ENCODE measurements around the gene TPP1. TPM values are rescaled to one million over a fixed set of nuclear protein-coding genes. Genes with fewer than 3 reads are reported as not detected.

The TPP1 gene
- total RNA-seq, 1 experiment from 2014 or later: 36.1 TPM

DNA sequence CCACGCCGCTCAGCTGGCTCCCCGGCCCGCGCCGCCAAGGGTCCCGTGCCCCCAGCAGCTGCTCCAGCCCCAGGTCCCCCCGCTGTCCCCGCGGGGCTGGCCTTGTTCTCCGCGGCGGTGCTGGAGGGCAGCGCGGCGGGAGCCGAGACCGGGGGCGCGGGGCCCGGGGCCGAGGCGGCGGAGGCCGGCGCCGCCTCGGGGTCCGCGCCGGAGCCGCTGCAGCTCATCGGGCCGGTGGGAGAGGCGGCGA lies 7.3 kb downstream of the TPP1 start:
- DNase-seq (ENCODE audit: low read depth): no peak

DNA sequence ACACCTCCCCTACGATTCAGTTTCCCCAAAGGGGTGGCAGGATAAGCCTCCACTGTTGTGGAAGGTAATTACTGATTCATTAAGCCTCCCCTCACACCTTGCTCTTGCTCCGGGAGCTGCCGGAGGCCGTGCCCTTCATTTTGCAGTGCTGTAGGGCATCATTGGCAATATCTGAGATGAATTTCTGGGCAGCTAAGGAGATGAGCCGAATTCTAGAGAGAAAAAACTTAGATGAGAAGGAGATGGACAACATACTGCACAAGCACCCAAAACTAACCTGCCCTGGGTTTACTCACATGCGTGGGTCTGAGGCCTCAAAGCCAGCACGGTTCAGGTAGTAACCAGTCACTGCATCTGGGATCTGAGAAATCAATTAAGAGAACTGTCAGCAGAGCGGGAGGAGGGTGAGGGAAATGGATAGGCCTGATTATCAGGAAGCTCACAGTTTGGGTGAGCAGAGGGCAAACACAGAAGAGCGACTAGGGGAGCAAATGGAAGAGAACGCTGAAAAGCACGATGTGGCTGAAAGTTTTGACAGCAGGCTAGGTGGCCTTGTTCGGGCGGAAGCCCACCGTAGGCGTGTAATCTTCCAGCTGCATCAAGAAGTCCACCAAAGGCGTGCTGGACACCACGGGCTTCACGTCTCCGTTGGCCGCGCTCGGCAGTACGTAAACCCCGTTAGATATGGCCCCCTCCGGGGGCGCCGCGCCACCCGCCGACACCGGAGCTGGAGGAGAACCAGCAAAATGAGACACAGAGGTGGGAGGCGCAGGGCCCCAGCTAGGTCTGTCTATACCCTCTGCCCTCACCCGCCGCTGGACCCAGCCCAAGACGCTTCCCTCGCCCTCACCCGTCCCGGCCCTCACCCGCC lies 7.9 kb downstream of the TPP1 start:
- peak; percentile 19 for DNase-seq (ENCODE audit: low read depth)

DNA sequence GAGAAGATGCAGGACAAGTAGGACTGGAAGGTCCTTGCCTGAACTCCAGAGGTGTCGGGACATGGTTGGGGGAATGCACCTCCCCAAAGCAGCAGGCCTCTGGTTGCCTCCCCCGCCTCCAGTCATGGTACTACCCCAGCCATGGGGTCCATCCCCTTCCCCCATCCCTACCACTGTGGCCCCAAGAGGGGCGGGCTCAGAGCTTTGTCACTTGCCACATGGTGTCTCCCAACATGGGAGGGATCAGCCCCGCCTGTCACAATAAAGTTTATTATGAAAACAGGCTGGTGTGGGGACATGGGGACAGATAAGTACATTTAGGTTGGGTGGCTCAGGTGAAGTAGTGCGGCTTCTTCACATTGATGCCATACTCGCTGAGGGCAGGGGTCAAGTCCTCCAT lies 8.6 kb downstream of the TPP1 start:
- DNase-seq (ENCODE audit: low read depth): no peak

DNA sequence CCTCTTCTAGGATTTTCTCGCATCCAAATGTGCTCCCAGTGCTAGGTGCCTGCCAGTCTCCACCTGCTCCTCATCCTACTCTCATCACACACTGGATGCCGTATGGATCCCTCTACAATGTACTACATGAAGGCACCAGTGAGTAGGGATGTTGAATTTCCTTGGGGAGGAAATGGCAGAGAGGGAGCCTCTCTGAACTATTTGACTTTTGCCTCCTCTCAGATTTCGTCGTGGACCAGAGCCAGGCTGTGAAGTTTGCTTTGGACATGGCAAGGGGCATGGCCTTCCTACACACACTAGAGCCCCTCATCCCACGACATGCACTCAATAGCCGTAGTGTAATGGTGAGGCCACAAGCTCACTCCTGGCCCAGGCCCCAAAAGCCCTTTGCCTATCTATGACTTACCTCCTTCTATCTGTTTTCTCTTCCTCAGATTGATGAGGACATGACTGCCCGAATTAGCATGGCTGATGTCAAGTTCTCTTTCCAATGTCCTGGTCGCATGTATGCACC lies 9.7 kb downstream of the TPP1 start:
- DNase-seq (ENCODE audit: low read depth): no peak

DNA sequence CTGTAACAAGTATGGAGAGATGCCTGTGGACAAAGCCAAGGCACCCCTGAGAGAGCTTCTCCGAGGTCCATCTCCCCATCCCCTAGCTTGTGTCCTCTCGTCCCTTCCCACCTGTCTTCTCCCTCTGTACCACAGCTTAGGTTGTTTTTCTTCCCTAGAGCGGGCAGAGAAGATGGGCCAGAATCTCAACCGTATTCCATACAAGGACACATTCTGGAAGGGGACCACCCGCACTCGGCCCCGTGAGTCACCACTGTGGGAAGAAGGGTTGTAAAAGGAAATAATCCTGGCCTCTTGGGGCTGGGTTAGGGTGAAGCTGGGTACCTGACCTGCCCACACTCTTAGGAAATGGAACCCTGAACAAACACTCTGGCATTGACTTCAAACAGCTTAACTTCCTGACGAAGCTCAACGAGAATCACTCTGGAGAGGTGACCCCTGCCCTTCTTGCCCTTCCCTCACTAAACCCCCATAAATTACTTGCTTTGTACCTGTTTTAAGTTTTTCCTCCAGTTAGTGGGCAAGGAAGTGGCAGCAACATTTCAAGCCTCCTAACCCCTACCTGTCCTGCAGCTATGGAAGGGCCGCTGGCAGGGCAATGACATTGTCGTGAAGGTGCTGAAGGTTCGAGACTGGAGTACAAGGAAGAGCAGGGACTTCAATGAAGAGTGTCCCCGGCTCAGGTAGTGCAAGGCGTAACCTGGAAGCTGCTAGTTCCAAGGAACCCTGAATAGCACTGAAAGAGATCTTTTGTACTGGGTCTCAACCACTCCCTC lies 10.3 kb downstream of the TPP1 start:
- DNase-seq (ENCODE audit: low read depth): peak; percentile 11

DNA sequence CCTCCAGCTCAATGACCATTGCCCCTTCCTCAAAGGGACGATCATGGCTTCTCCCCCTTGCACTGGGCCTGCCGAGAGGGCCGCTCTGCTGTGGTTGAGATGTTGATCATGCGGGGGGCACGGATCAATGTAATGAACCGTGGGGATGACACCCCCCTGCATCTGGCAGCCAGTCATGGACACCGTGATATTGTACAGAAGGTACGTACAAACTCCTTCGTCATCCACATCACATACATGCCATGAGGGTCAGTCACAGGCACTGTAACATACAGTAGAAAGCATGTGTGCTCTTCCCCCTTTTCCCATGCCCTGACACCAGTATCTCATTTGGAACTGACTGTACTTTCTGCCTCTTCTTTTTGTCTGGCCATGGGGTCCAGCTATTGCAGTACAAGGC lies 11.2 kb downstream of the TPP1 start:
- DNase-seq (ENCODE audit: low read depth): no peak

DNA sequence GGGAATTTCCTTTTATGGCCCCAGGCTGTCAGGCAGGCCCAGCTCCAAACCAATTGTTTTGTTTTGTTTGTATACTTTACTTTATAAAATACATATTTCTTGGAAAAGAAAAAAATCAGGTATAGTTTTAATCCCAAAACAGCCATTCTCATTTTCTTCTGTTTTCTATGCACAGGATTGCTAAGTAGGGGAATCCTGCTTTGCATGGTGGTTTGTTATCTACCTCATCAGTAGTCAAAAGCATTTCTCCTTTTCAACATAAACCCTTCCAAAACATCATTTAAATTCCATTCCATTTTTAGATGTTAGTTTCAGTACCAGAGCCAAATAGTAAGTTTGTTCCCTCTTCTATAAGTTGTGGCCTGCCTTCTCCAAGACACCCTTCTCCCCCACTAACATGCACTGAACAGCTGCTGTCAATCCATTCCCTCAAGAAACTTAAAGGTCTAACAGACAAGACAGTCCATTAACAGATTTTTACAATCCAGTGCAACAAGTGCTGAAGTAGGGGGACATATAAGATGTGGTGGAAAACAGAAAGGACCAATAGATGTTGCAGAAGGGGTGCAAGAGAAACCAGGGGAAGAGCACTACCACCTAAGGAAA lies 11.9 kb downstream of the TPP1 start:
- DNase-seq (ENCODE audit: low read depth): peak; percentile 26

DNA sequence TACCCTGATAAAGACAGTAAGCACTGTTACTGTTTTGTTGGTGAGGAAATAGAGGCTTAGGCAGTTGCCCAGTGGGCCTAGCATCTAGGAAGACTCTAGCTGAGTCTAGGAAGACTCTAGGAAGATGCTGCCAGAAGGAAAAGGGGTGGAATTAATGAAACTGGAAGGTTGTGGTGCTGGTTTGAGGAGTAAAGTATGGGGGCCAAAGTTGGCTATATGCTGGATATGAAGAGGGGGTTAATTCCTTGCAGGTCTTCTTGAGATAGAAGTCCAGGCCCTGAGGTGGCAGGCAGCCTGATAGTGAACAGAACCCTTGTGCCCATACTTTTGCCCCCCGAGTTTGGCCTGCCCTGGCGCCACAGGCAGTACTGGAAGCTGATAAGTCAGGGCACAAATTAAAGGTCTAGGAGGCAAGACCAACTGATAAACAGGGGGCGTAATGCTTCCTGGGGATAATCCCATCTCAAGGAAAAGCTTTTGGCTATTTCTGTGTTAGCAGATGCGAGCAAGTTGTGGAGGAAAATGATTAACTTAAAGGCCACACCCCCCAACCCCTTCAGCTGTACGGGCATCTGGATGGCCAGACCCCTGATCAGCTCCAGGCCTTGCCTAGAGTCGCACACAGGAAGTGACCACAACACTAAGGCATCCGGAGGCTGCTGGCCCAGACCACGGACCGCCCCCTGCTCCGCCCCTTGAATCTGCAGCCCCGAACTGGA lies 12.6 kb downstream of the TPP1 start:
- DNase-seq (ENCODE audit: low read depth): peak; percentile 90

DNA sequence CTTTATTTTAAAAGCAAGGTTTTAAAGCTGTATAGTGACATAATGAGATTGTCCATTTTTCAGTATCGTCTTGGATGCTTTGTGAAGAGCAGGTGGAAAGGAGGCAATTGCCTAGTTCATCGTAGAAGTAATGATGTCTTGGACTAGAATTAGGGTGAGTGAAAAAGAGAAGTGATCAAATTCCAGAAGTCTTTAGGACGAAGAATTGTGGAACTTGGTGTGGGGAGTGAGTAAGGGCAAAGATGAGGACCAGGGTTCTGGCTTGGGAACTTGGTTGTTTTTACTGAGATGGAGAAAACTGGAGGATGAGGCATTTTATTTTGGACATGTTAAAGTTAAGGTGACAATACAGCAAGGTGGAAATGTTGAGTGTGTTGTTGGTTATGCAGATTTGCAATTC lies 14.4 kb downstream of the TPP1 start:
- DNase-seq (ENCODE audit: low read depth): no peak

DNA sequence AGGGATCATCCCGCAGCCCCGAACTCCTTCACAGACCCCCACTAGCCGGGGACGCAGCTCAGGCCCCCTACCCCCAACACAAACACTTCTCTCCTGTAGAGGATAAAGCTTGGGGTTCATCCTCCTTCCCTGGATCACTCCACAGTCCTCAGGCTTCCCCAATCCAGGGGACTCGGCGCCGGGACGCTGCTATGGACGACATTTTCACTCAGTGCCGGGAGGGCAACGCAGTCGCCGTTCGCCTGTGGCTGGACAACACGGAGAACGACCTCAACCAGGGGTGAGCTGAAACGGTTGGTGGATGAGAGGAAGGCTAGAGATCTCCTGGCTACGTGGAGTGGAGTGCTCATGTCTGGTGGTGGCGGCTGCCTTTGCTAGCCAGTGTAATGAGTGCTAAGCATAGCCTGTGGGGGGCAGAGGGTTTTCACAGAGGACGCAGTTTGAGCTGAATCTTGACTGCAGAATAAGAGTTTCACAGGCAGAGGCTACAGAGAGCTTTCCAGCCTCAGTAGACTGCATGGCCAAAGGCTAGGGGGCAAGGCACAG lies 15.1 kb downstream of the TPP1 start:
- DNase-seq (ENCODE audit: low read depth): peak; percentile 66

DNA sequence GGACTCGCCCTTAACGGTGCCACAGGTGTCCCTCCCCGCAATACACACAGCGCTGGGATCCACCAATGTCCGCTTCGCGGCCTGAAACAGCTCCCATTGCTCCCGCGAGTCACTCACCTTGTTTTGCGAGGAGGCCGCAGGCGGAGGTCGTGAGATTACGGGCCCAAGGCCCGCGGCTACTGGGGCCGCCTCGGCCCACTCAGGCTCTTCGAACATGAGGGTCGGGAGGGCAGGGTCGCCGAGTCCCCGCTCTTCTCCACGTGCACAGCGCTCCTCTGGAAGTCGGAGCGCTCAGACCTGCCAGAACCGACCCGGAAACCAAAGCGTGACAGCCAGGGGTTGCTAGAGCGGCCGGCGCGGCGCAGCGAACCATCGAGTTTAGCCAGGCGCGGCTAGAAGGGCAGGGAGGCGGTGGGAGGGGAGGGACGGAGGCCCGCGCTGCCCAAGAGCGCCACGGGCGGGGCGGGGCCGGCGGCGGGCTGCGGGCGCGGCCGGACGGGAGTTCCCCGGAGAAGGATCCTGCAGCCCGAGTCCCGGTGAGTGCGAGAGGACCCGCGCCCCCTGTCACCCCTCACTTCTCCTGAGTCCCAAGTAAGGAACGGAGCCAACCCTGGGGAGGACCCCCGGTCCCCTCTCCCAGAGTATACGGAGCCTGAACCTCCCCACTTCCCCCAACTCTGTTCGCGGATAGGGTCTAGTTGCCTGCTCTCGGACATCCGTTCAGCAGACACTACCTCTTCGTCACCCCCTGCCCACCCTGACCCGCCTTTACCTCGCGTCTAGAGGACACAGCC lies 15.7 kb downstream of the TPP1 start, which contains the start of the genes ILK and RRP8:
ILK (plus strand) TSS at position 488 of the 794 bp plus-strand sequence. CDS start 498 bp downstream, outside the sequence.
RRP8 (minus strand) TSS at position 330 of the 794 bp plus-strand sequence; CDS start at position 216, 114 bp downstream.
- DNase-seq (ENCODE audit: low read depth): peak; percentile 84

DNA sequence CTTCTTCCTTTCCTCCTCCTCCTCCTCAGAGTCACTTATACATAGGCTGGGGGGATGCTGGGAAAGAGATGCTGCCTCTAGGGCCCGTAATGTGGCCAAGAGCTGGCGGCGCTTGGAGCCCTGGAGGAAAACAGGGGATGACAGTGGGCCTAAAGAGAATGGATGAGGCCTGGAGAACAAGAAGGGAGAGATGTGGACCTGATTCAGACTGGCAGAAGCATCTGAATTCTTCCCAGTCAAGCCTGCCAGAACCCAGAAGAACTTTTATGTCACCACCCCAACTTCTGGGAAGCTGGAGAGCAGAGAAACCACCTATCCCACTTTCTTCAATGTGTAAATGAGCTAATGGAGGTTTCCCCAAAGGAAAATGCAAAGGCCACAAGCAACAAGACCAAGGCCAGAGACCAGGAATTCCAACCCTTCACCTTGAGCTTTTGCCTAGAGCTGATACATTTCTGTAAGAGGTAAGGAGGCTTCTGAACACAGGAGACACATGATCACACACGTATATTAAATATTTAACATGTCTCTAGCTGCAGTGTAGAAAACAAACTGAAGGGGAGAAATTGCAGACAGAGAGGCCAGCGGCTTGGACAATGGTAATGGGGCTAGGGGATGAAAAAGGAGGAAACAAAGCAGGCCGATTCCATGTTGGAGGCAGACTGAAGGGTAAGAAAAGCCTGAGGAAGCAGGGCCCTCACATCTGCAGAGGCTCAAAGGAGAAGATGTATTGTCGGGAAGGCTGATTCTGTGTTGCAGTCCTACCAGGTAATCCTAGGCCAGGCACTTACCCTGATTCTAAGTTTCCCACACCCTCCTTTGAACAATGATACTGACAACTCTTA lies 16.9 kb downstream of the TPP1 start:
- DNase-seq (ENCODE audit: low read depth): no peak

DNA sequence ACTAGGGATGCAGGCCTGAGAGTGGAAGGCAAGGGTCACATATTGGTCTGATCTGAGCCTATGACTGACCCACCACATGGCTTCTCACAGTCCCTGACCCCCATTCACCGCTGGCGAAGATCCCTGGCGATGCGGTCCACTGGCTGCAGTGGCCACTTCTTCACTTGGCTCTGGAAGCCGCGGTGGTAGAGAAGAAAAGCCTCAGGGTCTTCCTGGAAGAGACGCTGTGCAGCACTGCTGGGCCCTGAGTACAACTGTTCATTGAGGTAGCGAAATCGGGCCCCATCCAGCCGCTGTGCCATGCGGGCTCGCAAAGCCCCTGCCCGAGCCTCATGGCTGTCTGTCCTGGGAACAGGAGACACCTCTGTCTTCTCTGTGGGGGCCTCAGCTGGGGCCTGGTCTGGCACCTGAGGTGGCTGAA lies 18.2 kb downstream of the TPP1 start:
- DNase-seq (ENCODE audit: low read depth): no peak

DNA sequence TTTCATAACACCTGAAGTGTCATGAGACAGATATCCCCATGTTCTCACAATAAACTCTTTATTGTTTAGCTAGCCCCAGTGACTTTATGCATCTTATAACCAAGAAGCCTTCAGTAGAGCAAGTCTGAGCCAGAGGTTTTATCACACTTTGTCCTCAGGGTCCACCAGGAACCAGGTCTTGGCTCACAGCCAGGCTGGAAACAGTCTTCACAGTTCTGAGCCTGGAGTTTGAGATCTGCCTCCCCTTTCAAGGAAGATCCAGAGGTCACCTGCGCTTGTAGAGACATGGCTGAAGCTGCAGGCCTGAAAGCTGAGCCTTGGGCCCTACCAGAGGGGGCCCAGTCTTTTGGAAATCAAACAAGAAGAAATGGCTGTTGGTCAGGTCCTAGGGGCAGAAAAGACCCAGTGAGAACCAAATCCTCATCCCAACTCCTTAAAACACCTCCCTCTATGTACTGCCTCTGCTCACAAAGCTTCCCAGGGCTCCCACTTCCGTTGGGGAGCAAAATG lies 19.3 kb downstream of the TPP1 start:
- no peak for DNase-seq (ENCODE audit: low read depth)

DNA sequence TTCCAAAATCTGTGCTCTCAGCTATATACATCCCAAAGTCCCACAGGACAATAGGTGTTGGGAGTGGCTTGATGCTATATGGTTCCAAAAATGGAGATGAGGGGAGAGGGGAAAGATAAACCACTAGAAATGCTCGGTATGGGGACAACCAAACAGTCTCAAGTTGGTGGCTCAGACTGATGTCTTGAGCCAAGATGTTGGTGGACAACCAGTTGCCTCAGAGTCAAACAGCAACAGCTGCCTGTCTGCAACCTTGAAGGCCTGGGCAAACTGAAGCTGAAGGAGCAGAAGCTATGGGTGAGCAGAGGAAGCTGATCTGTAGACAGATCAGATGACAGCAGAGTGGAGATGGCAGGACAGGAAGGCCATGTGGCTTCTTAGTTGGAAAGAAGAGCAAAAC lies 19.8 kb downstream of the TPP1 start:
- DNase-seq (ENCODE audit: low read depth): no peak

DNA sequence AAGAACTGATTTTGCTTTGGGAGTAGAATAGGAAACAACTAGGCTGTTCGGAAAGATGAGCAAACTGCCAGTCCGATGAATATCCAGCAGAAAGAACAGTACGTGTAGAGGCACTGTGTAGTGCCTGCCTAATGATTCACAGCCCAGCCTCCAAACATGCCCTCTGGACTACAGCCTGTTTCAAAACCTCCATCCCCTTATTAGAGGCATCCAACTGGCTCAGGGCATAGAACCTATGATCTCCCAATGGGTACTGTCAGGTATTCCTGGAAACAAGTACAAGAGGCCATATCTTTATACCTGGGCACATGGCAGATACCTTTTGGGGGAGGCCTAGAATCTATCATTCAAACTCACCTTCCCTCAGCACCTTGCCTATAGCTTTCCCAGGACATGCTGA lies 20.7 kb downstream of the TPP1 start:
- no peak for DNase-seq (ENCODE audit: low read depth)

DNA sequence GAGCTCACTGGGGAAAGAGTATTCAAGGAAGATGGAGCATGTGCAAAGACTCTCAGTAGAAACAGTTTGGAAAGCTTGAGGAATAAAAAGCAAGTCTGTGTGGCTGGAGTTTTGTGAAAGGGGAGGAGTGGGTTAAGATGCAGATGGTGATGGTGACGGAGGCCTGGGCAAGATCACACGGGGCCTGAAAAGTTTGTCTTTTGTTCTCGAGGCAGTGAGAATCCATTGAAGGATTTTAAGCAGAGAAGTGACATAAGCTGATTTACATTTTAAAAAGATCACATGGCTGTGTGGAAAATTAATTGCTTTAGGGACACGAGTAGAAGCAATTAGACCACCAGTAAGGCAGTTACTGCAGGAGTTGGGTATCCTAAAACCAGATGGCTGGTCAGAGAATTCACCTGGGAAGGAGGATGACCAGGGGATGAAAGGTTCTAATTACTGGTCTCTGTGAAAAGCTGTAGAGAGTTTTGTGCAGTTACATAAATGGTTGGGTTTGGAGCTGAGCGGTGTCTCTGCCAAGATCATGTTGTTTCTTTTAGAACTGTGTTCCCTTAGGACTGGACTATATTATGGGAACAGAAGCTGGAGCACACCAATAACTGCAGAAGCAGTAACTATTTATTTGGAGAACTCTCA lies 22.9 kb downstream of the TPP1 start:
- no peak for DNase-seq (ENCODE audit: low read depth)

DNA sequence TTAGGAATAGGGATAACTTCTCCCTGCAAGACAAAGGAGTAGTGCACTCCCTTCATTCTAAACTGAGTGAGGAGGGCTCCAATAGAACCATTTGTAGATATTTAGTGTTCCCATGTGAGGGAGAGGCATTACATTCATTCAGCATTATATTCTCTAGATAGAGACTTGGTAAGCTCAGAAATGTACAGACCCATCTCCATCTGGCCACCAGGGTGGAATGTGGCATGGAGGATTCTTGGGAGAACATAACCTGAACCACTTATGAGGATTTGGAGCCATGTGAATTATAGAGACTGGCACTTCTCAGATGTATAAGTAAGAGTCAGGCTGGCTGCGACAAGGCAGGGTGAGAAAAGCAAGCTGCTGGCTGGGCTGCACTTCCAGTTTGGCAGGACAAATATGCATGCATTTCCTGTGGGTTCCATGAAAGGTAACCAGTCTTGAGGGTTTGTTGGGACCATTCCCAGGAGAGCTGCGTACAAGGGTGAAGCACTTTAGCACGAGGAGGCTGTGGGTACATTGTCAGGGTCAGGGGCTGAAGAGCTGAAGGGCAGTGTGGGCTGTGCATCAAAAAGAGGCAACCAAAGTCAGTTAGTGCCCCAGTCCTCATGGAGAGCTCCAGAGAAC lies 25.0 kb downstream of the TPP1 start:
- DNase-seq (ENCODE audit: low read depth): no peak
